ENCODE results near the gene CCNK.

DNA sequence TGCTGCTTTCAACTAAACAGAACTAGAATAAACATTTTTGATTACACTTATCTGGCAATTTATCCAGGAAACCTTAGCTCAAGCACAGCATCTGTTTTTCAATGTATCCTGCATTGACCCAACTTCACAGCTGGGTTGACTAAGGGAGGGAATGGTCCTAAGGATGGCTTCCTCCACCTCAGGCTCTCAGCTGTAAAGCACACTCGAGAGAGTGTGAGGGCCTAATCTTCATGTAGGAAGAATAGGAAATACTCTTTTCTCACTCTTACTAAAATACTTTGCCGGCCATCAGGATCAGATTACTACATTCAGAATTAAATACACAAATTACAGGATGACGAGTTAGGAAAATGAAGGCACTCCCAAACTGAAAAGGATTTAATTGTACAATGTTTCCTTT lies 7.8 kb upstream of the CCNK start:
- TF ChIP-seq, protein P1, sequence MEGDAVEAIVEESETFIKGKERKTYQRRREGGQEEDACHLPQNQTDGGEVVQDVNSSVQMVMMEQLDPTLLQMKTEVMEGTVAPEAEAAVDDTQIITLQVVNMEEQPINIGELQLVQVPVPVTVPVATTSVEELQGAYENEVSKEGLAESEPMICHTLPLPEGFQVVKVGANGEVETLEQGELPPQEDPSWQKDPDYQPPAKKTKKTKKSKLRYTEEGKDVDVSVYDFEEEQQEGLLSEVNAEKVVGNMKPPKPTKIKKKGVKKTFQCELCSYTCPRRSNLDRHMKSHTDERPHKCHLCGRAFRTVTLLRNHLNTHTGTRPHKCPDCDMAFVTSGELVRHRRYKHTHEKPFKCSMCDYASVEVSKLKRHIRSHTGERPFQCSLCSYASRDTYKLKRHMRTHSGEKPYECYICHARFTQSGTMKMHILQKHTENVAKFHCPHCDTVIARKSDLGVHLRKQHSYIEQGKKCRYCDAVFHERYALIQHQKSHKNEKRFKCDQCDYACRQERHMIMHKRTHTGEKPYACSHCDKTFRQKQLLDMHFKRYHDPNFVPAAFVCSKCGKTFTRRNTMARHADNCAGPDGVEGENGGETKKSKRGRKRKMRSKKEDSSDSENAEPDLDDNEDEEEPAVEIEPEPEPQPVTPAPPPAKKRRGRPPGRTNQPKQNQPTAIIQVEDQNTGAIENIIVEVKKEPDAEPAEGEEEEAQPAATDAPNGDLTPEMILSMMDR (IDR thresholded peaks at IDR 0.05), result no peak
- TF ChIP-seq POLR2A (IDR thresholded peaks at IDR 0.05), result no peak

Data from Peyer's patch (tissue), 4 donors.